Right lung (tissue), 5 donors: ENCODE results near the gene CNPY2. TPM values are rescaled to one million over a fixed set of nuclear protein-coding genes. Genes with fewer than 3 reads are reported as not detected.
"Not testable (repeated sequence)": the region's sequence is repeated elsewhere in the genome, so short reads cannot be mapped to it uniquely, and the experiment has no call there.

ENCODE experiments used
- DNase-seq, 2 donors: peaks; one replicate each; pipeline ENCODE4 v3.0.0-alpha.2; 2013
- polyA plus RNA-seq, 5 donors: library from polyadenylated mRNA; unstranded; fragments of 120-200 nt; gene quantifications; one replicate each; pipeline versions ENCODE4 v1.2.1 to v1.2.3, GENCODE V29; 2013; ENCODE audit warnings: inconsistent platforms in 1 of 5, low replicate concordance in 1 of 5; ENCODE audit not compliant: insufficient read length in 5 of 5, insufficient read depth in 1 of 5

The CNPY2 gene
- polyA plus RNA-seq, 5 donors = 128 to 155 (median 136) TPM

GRCh38 chr12:56266068-56266692 is 49.6 kb downstream of the CNPY2 start:
- not testable (repeated sequence) for DNase-seq

GRCh38 chr12:56262955-56263354 is 52.8 kb downstream of the CNPY2 start:
- not testable (repeated sequence) for DNase-seq

- DNase-seq = no peak
Measured at GRCh38 chr12:56261503-56262232, 54.1 kb downstream of the CNPY2 start.

- DNase-seq = no peak
Measured at GRCh38 chr12:56260921-56261320, 54.9 kb downstream of the CNPY2 start.

- DNase-seq = no peak
Measured at GRCh38 chr12:56260380-56260779, 55.4 kb downstream of the CNPY2 start.

Other genes starting within 250 kb of the CNPY2 start
- gene ERBB3, start 235.8 kb downstream of the CNPY2 start, polyA plus RNA-seq = 10 to 100 TPM; 71.3 to 97.1 (median 80.0) TPM
- 100 to 1,000 TPM; 118 to 168 (median 134) TPM for gene PA2G4, start 211.4 kb downstream of the CNPY2 start, polyA plus RNA-seq
- gene RPL41, start 199.4 kb downstream of the CNPY2 start, polyA plus RNA-seq = 1,000 to 10,000 TPM; 6,129 to 8,482 (median 6,371) TPM
- 1 to 10 TPM; 5.1 to 6.8 (median 6.2) TPM for gene ZC3H10, start 197.7 kb downstream of the CNPY2 start, polyA plus RNA-seq
- gene ESYT1, start 187.7 kb downstream of the CNPY2 start, polyA plus RNA-seq = 10 to 100 TPM; 74.3 to 90.6 (median 81.1) TPM
- 100 to 1,000 TPM; 162 to 215 (median 172) TPM for gene MYL6B, start 163.4 kb downstream of the CNPY2 start, polyA plus RNA-seq
- 1,000 to 10,000 TPM; 1,819 to 2,542 (median 2,207) TPM for gene MYL6, start 157.6 kb downstream of the CNPY2 start, polyA plus RNA-seq
- 100 to 1,000 TPM in 4 of 5 donors, 10 to 100 TPM in 1; 90.6 to 124 (median 119) TPM for gene SMARCC2, start 126.5 kb downstream of the CNPY2 start, polyA plus RNA-seq
- 10 to 100 TPM; 37.6 to 44.8 (median 38.4) TPM for gene RNF41, start 94.1 kb downstream of the CNPY2 start, polyA plus RNA-seq
- gene NABP2, start 91.6 kb downstream of the CNPY2 start, polyA plus RNA-seq = 10 to 100 TPM; 24.6 to 31.3 (median 25.6) TPM
- gene SLC39A5, start 85.9 kb downstream of the CNPY2 start, polyA plus RNA-seq = 1 to 10 TPM; 2.6 to 5.6 (median 4.8) TPM
- 10 to 100 TPM; 21.9 to 32.1 (median 30.9) TPM for gene ANKRD52, start 57.6 kb downstream of the CNPY2 start, polyA plus RNA-seq
- 10 to 100 TPM; 15.3 to 17.9 (median 15.8) TPM for gene COQ10A, start 49.0 kb downstream of the CNPY2 start, polyA plus RNA-seq
- gene CS, start 15.7 kb downstream of the CNPY2 start, polyA plus RNA-seq = 100 to 1,000 TPM; 148 to 181 (median 158) TPM
- 10 to 100 TPM; 64.8 to 96.1 (median 78.4) TPM for gene PAN2, start 18.0 kb upstream of the CNPY2 start, polyA plus RNA-seq
- gene IL23A, start 22.9 kb upstream of the CNPY2 start, polyA plus RNA-seq = 1 to 10 TPM in 1 of 5 donors, under 1 TPM in 4; 0.64 to 1.1 (median 0.81) TPM
- gene STAT2, start 44.1 kb upstream of the CNPY2 start, polyA plus RNA-seq = 100 to 1,000 TPM; 120 to 174 (median 144) TPM
- gene APOF, start 46.9 kb upstream of the CNPY2 start, polyA plus RNA-seq = under 1 TPM in 2 of 5 donors, not detected in 3; 0.10 to 0.15 TPM
- gene TIMELESS, start 133.4 kb upstream of the CNPY2 start, polyA plus RNA-seq = 10 to 100 TPM; 26.5 to 35.6 (median 31.1) TPM
- under 1 TPM in 2 of 5 donors, not detected in 3; 0.15 TPM for gene MIP, start 138.7 kb upstream of the CNPY2 start, polyA plus RNA-seq
- gene SPRYD4, start 152.6 kb upstream of the CNPY2 start, polyA plus RNA-seq = 1 to 10 TPM; 4.0 to 5.8 (median 5.1) TPM
- 1 to 10 TPM; 2.0 to 4.6 (median 2.9) TPM for gene GLS2, start 172.2 kb upstream of the CNPY2 start, polyA plus RNA-seq
- 10 to 100 TPM; 35.3 to 88.3 (median 73.0) TPM for gene RBMS2, start 205.8 kb upstream of the CNPY2 start, polyA plus RNA-seq